Aorta (tissue), 5 donors: ENCODE results near the gene WIF1. TPM values are rescaled to one million over a fixed set of nuclear protein-coding genes. Genes with fewer than 3 reads are reported as not detected.

Source experiments
- ATAC-seq: fragments of 200-7000 bp; cut with Tn5 transposase; one replicate; pipeline ENCODE4 v1.9.1; 2022; ENCODE audit warnings: moderate library complexity; ENCODE audit not compliant: low FRiP score
- DNase-seq, 2 donors: peaks; one replicate each; pipeline ENCODE4 v3.0.0-alpha.2; 2020
- H3K27ac ChIP-seq, 2 donors: one replicate each; pipeline ENCODE4 v1.5.1; 2013; ENCODE audit warnings: low read length in 2 of 2, mild to moderate bottlenecking in 2 of 2, moderate library complexity in 2 of 2, control low read depth in 1 of 2, inconsistent platforms in 1 of 2, low read depth in 1 of 2
- H3K27me3 ChIP-seq, 2 donors: one replicate each; pipeline ENCODE4 v1.6.1; 2013; ENCODE audit warnings: control low read depth in 1 of 2, low read length in 1 of 2, mild to moderate bottlenecking in 1 of 2, moderate library complexity in 1 of 2; ENCODE audit not compliant: insufficient read depth in 2 of 2, control insufficient read depth in 1 of 2
- H3K36me3 ChIP-seq, 2 donors: one replicate each; pipeline ENCODE4 v1.6.1; 2013; ENCODE audit warnings: control low read depth in 1 of 2, low read length in 1 of 2, mild to moderate bottlenecking in 1 of 2; ENCODE audit not compliant: insufficient read depth in 2 of 2, control insufficient read depth in 1 of 2
- H3K4me1 ChIP-seq, 2 donors: one replicate each; pipeline ENCODE4 v1.6.1; 2013; ENCODE audit warnings: low read length in 2 of 2, control low read depth in 1 of 2, mild to moderate bottlenecking in 1 of 2, moderate library complexity in 1 of 2; ENCODE audit not compliant: insufficient read depth in 2 of 2, control insufficient read depth in 1 of 2
- H3K4me3 ChIP-seq, 2 donors: one replicate each; pipeline ENCODE4 v1.5.1; 2013; ENCODE audit warnings: low read length in 2 of 2, control low read depth in 1 of 2, mild to moderate bottlenecking in 1 of 2
- H3K9me3 ChIP-seq: one replicate; pipeline ENCODE4 v1.6.1; 2013; ENCODE audit warnings: mild to moderate bottlenecking, low read length; ENCODE audit not compliant: control insufficient read depth
- WGBS, 2 donors: extraction: QIAGEN DNeasy Blood & Tissue Kit; methylation state at CpG; one replicate each; pipeline ENCODE4 v1.1.7; 2013; 5-methylcytosine and 5-hydroxymethylcytosine counted together
- intact Hi-C, 2 donors: fragments of 100-400 bp; cut with DNase I; formaldehyde crosslinking; loops; one replicate each; pipeline versions ENCODE4 v1.14.2 to v1.15.0; 2022
- polyA plus RNA-seq, 2 donors: library from polyadenylated mRNA; stranded (reverse); fragments of 200-250 nt; gene quantifications; one replicate each; pipeline ENCODE4 v1.2.3, GENCODE V29; 2013
- total RNA-seq, 2 donors: library from RNA; stranded (reverse); fragmentation: NEBNext Ultra II Directional; extraction: Animal tissue kit (Norgen Biotek cat#: 25700); gene quantifications; one replicate each; pipeline ENCODE4 v1.2.1, GENCODE V29; 2021
- donor health status: healthy with polysubstance abuse.
- donor health status: Bipolar disorder and iron deficiency.
- donor health status: DM: no; HTN: no; CAD: no.
- donor health status: DM: no; HTN: no; CAD: no.
- donor health status: DM: yes; HTN: yes; CAD: no.

WIF1 gene
- total and polyA plus RNA-seq, 4 donors = 0.48 TPM; not detected in 3

- H3K9me3 ChIP-seq = peaks cover 4% of the 10 kb centered on the region
- no peak overlapping the region for H3K4me3 ChIP-seq
- H3K4me1 ChIP-seq = no peaks in the 10 kb centered on the region
- DNase-seq (no peak), ATAC-seq (no peak)
- intact Hi-C loops = no loop called here
- WGBS, 2 donors = 30 to 44% methylated on average over 2 of the region's 2 CpGs
- no peaks in the 10 kb centered on the region for H3K36me3 ChIP-seq
- no peaks in the 10 kb centered on the region for H3K27me3 ChIP-seq
- no peak overlapping the region for H3K27ac ChIP-seq
Measured at GRCh38 chr12:65025136-65025535, 96.0 kb downstream of the WIF1 start.

- no peaks in the 10 kb centered on the region for H3K27me3 ChIP-seq
- H3K4me1 ChIP-seq = no peaks in the 10 kb centered on the region
- no peak overlapping the region for H3K4me3 ChIP-seq
- no peak overlapping the region for H3K27ac ChIP-seq
- ATAC-seq (no peak), DNase-seq (no peak)
- 44 to 46% methylated on average over 2 of the region's 2 CpGs for WGBS, 2 donors
- intact Hi-C loops = no loop called here
- peaks cover 4% of the 10 kb centered on the region for H3K9me3 ChIP-seq
- H3K36me3 ChIP-seq = no peaks in the 10 kb centered on the region
Measured at GRCh38 chr12:65023485-65023884, 97.6 kb downstream of the WIF1 start.

GRCh38 chr12:65022960-65023359 lies 98.1 kb downstream of the WIF1 start:
- no peak overlapping the region for H3K4me3 ChIP-seq
- WGBS, 2 donors = 10 to 17% methylated on average over 1 of the region's 1 CpG
- H3K27ac ChIP-seq = no peak overlapping the region
- no peaks in the 10 kb centered on the region for H3K27me3 ChIP-seq
- no peak for DNase-seq
- H3K36me3 ChIP-seq = no peaks in the 10 kb centered on the region
- no peak for ATAC-seq
- intact Hi-C loops = no loop called here
- H3K9me3 ChIP-seq = peaks cover 3% of the 10 kb centered on the region
- no peaks in the 10 kb centered on the region for H3K4me1 ChIP-seq

GRCh38 chr12:65022421-65022820 lies 98.7 kb downstream of the WIF1 start:
- no peak overlapping the region for H3K27ac ChIP-seq
- DNase-seq (no peak), ATAC-seq (no peak)
- intact Hi-C loops = no loop called here
- no peaks in the 10 kb centered on the region for H3K36me3 ChIP-seq
- H3K4me1 ChIP-seq = no peaks in the 10 kb centered on the region
- H3K27me3 ChIP-seq = no peaks in the 10 kb centered on the region
- WGBS, 2 donors = 64 to 67% methylated on average over 3 of the region's 3 CpGs
- no peak overlapping the region for H3K4me3 ChIP-seq
- peaks cover 3% of the 10 kb centered on the region for H3K9me3 ChIP-seq

GRCh38 chr12:65019696-65020234 lies 101.3 kb downstream of the WIF1 start:
- Histone ChIP-seq H3K27ac (no peak overlapping the region), H3K4me1 (no peaks in the 10 kb centered on the region), H3K36me3 (no peaks in the 10 kb centered on the region), H3K4me3 (no peak overlapping the region), H3K9me3 (no peaks in the 10 kb centered on the region), H3K27me3 (no peaks in the 10 kb centered on the region)
- DNase-seq (no peak), ATAC-seq (no peak)
- intact Hi-C loops = no loop called here
- WGBS, 2 donors = 80% methylated on average over 4 of the region's 4 CpGs

GRCh38 chr12:65016881-65017650 lies 104.0 kb downstream of the WIF1 start:
- no peak overlapping the region for H3K27ac ChIP-seq
- intact Hi-C loops = no loop called here
- no peak overlapping the region for H3K4me3 ChIP-seq
- H3K4me1 ChIP-seq = no peaks in the 10 kb centered on the region
- no peaks in the 10 kb centered on the region for H3K9me3 ChIP-seq
- no peak for ATAC-seq
- no peaks in the 10 kb centered on the region for H3K27me3 ChIP-seq
- no peak for DNase-seq
- H3K36me3 ChIP-seq = no peaks in the 10 kb centered on the region

- H3K27ac ChIP-seq = no peak overlapping the region
- no peak overlapping the region for H3K4me3 ChIP-seq
- H3K36me3 ChIP-seq = no peaks in the 10 kb centered on the region
- WGBS, 2 donors = 71 to 74% methylated on average over 6 of the region's 6 CpGs
- DNase-seq (no peak), ATAC-seq (no peak)
- H3K4me1 ChIP-seq = no peaks in the 10 kb centered on the region
- H3K9me3 ChIP-seq = no peaks in the 10 kb centered on the region
- intact Hi-C loops = no loop called here
- no peaks in the 10 kb centered on the region for H3K27me3 ChIP-seq
Measured at GRCh38 chr12:65015850-65016249, 105.3 kb downstream of the WIF1 start.

GRCh38 chr12:65014504-65015271 lies 106.4 kb downstream of the WIF1 start:
- Histone ChIP-seq H3K36me3 (no peaks in the 10 kb centered on the region), H3K4me1 (peaks cover 0 to 2% of the 10 kb centered on the region in 2 donors), H3K9me3 (no peaks in the 10 kb centered on the region), H3K4me3 (no peak overlapping the region), H3K27me3 (no peaks in the 10 kb centered on the region), H3K27ac (no peak overlapping the region)
- 78 to 80% methylated on average over 9 of the region's 9 CpGs for WGBS, 2 donors
- ATAC-seq (no peak), DNase-seq (no peak)
- intact Hi-C loops = no loop called here

GRCh38 chr12:65010437-65010836 lies 110.7 kb downstream of the WIF1 start:
- ATAC-seq (no peak), DNase-seq (no peak)
- no peak overlapping the region for H3K4me3 ChIP-seq
- intact Hi-C loops = no loop called here
- no peaks in the 10 kb centered on the region for H3K36me3 ChIP-seq
- peaks cover 0 to 2% of the 10 kb centered on the region in 2 donors for H3K4me1 ChIP-seq
- H3K27me3 ChIP-seq = no peaks in the 10 kb centered on the region
- H3K27ac ChIP-seq = no peak overlapping the region
- no peaks in the 10 kb centered on the region for H3K9me3 ChIP-seq
- 4 to 9% methylated on average over 2 of the region's 2 CpGs for WGBS, 2 donors
